NCI-H526 (cell line): Measurements from ENCODE around the gene SAXO2.
"Not testable (repeated sequence)": the region's sequence is repeated elsewhere in the genome, so short reads cannot be mapped to it uniquely, and the experiment has no call there.

Experiments
- DNase-seq, 2 experiments: peaks; one replicate each; lab custom pipeline; 2025; lab: John Stamatoyannopoulos, UW

The SAXO2 gene

DNA sequence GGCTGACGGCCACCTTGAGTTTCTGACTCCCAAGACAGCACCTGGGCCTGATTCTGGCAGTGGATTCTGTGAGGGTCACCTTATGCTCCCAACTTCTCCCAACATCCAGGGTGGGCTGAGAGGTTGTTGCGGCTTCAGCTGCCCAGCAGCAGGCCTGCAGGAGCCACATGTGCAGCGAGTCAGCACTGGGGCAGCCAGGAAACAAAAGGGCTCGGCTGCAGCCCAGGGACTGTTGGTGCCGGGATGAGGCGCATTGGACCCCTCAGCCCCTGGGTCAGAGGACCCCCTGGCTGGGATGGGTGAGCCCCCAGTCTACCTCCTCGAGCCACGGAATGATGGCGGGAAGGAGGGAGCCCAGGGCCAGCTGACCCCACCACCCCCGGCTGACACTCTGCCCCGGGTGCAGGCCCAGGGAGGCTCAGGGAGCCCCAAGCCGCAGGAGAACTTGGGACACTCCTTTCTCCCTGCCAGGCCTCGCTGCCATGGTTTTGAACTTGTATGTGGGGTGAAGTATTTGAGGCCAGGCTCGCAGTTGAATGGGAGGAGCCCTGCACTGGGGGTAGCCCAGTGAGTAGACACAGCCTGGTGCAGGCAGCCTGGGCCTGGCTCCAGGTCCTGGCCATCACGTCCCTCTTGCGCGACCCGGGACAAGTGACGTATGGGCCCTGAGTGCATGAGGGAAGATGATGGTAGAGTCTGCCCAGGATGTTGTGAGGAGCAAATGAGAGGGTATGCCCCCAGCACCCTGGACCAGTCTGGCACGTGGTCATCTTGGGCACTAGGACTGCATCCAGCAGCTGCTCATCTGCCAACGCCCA, 51.5 kb downstream of the SAXO2 start:
- DNase-seq = not testable (repeated sequence)

DNA sequence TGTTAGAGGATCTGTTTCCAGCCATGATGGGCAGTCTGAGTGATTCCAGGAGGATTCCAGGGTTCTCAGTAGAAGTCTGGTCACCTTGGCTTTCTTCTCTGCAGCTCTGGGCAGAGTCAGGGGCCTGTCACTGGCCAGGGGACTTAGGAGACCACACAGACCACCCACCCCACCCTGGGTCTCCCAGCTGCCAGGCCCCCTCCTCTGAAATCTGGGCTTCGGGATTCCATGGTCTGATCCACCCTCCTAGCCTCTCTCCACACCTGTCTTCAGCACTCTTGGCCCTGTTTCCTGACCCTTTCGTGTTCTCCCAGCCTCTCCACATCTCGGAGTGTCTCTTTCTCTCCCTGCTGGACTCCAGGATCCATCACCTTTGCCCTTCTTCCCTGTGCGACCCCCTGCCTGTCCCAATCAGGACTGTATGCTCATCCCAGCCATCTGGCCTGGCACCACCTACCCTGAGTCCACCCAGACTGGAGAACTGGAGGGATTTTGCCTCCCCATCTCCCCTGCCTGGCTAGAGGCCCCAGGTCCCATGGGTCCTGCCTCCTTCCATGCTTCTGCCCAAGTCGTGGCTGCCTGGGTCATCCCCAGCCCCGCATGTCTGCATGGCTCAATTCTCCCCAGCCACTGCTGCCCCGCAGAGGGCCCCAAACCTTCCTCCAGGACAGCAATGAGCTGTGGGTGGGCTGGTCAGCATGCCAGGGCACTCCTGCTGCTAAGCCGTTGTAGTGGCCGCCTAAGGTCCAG, 52.3 kb downstream of the SAXO2 start:
- DNase-seq = no peak

DNA sequence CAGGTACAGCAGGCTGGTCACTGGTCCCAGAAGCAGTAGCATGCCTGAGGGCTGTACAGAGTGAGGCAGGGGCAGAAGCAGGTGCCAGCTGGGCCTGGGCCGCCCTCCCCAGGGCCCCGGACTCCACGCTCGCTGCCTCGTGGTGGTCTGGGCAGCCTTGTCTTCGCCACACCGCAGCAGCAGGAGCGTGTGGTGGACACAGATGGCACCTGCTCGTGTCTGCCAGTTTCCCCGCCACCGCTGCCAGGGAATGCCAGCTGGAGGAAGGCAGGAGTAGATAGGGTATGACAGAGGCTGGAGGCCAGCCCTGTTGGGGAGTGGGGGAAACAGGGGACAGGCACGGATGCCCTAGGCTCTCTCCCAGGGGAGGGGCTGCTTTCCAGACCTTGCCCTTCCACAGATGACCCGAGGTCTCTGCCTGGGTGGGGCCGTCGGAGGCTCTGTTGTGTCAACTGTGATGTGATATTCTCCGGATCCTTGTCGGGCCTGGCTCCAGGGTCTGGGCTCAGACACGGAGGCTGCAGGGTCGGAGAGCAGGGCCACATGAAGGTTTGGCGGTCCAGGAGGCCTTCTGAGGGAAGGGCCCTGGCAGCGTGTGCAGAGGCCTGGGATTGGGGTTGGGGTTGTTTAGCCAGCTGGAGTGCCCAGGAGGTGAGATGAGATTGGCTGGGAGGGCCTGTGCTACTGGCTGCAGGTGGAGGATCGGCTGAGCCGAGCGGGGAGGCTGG, 53.1 kb downstream of the SAXO2 start:
- DNase-seq = no peak

DNA sequence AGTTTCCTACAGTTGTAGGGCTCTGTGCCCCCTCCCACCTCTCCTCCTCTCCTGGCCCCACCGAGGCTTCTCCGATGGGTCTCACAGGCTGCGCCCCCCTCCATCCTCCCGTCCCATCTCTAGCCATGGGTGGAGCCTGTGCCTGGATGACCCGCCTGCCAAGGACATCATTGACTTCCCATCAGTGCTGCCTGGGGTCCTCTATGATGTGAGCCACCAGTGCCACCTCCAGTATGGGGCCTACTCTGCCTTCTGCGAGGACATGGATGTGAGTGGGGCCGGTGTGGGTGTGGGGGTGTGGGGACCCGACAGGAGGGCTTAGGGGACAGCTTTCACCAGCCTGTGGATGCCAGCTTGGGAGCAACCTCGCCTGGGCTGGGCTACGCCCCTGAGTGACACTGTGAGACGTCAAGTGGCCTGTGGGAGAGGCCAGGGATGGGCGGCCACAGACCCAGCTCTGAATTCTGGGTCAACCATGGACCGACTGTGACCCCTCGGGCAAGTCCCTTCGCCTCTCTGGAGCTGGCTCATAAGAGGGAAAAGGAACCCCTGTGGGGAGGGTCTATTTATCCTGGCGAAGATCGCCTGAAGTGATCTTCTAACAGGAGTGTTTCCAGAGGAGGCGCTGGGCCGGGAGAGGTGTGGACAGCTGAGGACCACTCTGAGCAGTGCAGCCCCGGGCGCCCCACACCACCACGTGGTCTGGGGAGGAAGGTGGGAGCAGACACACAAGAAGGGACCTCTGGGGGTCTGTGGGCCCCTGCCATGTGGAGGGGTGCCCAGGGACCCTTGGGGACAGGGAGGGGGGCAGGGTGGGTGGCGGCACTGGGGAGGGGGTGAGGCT, 53.9 kb downstream of the SAXO2 start:
- not testable (repeated sequence) for DNase-seq

DNA sequence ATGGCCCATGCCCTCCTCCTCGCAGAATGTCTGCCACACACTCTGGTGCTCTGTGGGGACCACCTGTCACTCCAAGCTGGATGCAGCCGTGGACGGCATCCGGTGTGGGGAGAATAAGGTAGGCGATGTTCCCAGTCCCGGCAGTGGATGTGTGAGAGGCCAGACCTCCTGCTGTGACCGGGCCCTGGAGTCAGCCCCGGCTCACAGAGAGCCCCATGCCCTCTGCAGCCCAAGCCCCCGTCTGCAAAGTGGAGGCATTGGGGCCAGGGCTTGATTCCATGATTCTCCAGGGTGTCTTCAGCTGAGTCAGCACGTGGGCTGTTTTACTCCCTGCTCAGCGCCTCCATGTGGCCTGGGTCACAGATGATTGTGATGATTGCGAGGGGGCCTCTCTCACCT, 54.5 kb downstream of the SAXO2 start:
- no peak for DNase-seq

DNA sequence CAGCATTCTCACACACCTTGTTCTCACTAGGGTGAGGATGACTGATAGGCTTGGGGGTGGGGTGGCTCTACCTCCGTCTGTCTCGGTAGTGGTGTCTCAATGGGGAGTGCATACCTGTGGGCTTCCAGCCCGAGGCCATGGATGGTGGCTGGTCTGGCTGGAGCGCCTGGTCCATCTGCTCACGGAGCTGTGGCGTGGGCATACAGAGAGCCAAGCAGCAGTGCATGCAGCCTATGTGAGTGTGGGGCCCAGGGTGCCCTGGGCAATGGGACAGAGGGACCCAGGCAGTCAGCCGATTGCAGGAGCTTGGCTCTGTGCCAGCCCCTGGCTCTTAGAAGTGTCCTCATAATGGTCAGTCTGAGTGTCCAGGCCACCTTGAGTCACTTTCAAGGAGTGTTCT, 54.9 kb downstream of the SAXO2 start:
- not testable (repeated sequence) for DNase-seq

DNA sequence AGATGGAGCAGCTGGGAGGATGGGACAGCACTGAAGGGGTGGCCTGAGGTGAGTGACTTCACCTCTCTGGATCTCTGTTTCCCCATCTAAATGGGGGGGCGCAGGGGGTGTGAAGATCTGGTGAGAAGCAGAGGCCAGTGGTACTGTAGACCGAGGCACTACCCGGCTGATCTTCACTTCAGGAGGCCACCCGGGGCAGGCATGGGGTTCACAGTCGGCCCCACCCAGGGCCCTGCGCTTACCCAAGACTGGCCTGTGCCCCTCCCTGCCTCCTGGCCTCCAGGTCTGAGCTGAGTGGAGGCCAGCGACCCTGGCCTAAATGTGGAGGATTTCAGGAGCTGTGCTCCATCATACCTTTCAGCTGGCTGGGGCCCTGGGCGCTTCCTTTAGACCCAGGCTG, 55.7 kb downstream of the SAXO2 start:
- not testable (repeated sequence) for DNase-seq

DNA sequence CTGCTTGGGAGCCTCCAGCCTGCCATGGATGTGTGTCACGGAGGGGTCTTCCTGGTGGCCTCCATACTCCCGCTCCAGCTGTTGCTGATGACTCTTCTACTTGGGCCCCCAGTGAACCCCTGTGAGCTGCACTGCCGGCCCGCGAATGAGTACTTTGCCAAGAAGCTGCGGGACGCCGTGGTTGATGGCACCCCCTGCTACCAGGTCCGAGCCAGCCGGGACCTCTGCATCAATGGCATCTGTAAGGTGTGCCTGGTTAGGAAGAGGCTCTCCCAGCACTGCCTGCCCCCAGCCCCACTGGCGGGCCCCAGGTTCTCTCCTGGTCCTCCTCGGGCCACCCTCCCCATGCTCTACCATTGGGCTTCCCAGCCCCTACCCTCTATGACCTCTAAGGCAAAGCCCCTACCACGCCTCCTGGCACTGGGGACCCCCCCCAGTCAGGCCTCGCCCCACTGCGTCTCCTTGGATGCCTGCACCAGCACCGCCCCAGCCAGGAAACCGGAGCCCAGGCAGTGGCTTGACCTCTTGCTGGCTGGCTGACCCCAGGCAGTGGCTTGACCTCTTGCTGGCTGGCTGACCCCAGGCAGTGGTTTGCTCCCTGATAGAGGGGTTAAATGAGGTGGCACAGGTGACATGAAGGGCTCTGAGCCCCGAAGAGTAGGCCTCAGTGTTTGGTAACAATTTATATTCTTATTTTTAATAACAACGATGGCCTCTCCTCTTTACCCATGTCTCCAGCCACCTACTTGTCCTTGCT, 57.1 kb downstream of the SAXO2 start:
- DNase-seq = not testable (repeated sequence)

DNA sequence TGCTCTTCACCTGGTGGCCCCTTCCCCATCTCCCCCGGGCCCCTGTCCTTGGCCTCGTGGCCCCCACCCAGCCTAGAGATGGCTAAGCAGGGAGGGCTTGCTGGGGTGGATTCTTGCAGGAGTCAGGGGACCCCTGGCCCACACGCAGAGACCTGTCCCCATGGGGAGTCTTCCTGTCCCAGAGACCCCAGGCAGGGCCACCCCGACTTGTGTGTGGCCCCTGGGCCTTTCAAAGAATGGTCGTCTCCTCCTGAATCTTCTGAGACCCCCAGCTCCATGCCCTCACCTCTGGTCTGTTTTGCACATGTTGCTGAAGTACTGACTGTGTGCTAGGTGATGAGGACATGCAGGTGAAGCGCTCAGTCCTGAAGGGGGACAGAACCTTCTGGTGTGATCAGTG, 58.2 kb downstream of the SAXO2 start:
- DNase-seq = not testable (repeated sequence)

DNA sequence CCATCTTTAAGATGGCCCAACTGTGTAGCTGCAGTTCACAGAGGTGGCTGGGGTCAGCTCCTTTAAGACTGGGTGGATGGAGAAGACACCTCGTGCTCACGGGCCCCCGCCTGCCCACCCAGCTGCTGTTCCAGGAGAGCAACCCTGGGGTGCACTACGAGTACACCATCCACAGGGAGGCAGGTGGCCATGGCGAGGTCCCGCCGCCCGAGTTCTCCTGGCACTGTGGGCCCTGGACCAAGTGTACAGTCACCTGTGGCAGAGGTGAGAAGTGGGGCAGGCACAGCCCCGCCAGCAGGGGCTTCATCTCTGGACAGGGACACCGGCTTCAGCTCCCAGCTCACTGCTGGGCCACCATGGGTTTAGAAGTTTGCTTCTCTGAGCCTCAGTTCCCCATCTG, 59.9 kb downstream of the SAXO2 start:
- DNase-seq = not testable (repeated sequence)

DNA sequence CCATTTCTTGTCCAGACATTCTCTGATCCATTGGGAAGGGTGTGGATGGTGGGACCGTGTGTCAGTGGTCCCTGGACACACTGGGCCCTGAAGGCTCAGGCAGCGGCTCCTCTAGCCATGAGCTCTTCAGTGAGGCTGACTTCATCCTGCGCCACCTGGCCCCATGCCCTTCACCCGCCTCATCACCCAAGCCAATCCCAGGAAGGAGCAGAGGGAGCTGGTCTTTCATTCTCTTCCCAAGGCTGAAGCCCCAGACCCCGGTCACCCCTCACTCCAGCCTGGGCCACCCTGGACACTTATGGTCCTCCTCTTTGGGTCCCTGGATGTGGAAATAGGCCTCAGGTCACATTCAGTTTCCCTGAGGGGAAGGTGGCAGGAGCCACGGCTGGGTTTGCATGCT, 62.2 kb downstream of the SAXO2 start:
- DNase-seq = not testable (repeated sequence)

DNA sequence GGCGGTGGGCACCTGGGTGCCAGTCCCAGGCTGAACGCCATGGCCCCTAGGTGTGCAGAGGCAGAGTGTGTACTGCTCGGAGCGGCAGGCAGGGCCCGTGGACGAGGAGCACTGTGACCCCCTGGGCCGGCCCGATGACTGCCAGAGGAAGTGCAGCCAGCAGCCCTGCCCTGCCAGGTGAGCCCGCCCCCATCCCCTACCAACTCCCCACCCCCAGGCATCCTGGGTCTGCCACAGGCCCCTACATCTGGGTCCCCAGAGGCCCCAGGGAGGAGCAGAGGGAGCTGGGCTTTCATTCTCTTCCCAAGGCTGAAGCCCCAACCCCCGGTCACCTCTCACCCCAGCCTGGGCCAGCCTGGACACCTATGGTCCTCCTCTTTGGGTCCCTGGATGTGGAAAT, 63.0 kb downstream of the SAXO2 start:
- not testable (repeated sequence) for DNase-seq

DNA sequence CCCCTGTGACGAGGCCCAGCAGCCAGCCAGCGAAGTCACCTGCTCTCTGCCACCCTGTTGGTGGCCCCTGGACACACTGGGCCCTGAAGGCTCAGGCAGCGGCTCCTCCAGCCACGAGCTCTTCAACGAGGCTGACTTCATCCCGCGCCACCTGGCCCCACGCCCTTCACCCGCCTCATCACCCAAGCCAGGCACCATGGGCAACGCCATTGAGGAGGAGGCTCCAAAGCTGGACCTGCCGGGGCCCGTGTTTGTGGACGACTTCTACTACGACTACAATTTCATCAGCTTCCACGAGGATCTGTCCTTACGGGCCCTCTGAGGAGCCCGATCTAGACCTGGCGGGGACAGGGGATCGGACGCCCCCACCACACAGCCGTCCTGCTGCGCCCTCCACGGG, 64.3 kb downstream of the SAXO2 start:
- not testable (repeated sequence) for DNase-seq

DNA sequence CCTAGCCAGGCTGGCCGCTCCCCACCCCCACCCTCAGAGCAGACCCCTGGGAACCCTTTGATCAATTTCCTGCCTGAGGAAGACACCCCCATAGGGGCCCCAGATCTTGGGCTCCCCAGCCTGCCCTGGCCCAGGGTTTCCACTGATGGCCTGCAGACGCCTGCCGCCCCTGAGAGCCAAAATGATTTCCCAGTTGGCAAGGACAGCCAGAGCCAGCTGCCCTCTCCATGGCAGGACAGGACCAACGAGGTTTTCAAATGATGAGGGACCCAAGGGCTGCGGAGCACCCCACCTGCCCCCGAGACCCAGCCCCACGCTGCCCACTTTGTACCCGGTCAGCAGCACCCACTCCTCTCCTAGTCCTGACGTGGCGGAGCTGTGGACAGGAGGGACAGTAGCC, 64.8 kb downstream of the SAXO2 start:
- DNase-seq = not testable (repeated sequence)

DNA sequence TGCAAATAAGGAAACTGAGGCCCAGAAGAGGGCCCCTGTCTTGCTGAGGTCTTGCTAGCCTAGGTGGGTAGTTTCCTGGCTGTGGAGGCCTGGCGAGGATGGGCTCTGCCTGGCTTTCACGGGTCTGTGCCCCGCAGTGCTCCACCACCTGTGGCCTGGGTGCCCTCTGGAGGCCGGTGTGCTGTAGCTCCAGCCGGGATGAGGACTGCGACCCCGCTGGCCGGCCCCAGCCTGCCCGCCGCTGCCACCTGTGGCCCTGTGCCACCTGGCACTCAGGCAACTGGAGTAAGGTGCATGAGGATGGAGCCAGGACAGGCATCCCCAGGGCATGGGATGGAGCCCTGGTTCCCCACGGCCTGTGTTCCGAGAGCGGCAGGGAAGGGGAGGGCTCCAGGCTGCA, 66.4 kb downstream of the SAXO2 start:
- DNase-seq = not testable (repeated sequence)

DNA sequence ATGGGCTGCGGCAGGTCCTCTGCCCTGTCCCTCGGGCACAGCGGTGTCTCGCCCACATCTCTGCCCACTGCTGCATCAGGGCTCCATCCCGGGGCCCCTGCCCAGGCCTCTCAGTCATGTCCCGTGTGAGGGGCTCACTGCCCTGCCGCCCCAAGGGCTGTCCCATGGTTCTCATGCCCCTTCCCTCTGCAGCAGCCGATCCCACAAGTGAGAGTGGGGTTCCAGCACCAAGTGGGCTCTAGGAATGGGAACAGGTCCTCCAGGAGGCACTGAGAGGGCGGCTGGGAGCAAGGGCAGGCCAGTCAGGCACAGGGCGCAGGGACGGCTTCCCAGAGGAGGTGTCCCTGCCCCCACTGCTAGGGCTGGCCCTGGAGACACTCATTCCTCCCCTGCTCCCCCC, 68.3 kb downstream of the SAXO2 start:
- not testable (repeated sequence) for DNase-seq

DNA sequence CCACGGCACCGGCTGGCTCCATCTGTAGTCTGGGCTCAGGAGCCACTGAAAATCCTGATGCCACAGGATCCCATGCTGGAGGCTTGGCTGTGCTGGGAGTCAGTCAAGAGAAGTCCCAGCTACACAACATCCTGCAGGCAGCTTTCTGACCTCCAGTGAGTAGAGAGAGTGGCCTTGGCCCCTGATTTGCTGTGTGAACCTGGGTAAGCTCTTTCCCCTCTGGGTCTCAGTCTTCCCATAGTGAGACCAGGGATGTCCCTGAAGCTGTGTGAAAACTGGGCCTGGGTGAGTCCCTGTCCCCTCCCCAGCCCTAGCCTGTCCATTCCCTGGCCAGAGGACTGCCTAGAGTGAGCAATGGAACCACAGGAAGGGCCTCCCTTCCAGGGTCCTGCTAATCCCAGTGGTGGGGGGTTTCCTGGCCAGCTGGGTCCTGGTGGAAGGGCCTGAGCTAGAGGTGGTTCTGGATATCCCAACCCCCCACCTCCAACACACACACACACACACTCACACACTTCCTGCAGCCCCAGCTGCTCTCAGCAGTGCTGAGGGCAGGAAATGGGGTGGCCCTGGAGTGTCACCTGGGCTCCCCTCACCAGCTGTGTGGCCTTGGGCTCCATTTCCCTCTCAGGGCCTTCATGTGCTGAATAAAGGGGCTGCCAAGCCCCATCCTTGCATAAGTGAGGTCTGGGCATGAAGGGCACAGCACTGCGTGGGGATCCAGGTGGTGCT, 69.1 kb downstream of the SAXO2 start:
- DNase-seq = not testable (repeated sequence)

DNA sequence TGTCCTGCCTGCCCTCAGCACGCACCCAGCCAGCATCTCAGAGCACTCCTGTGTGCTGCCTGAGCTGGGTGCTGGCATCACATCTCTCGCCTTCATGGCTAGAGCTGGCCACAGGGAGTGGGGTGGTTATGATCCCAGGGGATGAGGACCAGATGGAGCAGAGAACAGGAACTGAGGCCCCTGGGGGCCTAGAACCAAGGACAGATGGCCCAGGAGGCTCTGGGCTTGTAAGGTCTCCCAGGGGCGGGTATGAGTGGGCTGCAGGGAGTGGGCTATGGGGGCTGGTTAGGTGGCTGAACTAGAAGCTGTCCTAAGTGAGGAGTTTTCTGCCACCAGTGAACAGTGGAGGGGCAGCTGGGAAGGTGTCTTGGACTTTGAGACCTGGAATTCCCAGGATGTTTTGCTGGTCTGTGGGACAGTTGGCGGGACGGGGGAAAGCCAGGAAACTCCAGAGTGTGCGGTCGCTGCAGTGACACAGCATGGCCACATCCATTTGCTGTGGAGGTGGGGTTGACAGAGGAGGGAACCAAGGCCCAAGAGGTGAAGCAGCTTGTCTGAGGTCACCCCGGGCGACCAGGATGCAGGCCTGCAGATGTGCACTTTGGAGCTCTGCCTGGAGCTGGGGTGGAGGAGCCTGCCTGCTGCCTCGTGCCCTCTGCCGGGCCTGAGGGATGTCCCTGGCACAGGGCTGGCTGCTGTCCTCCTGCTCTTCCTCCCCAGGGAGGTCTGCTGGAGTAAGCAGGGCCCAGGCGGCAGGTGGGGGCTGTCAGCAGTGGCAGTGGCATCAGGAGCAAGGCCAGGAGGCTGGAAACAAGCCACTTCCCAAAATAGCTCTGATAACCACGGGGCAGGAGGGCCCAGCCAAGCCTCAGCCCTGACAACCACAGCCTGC, 70.3 kb downstream of the SAXO2 start:
- not testable (repeated sequence) for DNase-seq
